HG03432 (cell line): ENCODE results near the gene DNAJB6.

ENCODE experiments used
- ATAC-seq: cut with Tn5 transposase; IDR thresholded peaks from one replicate; pipeline ENCODE4 v1.9.1; 2021; ENCODE audit warnings: mild to moderate bottlenecking, moderate library complexity; ENCODE audit not compliant: unreplicated experiment

DNAJB6 gene

DNA sequence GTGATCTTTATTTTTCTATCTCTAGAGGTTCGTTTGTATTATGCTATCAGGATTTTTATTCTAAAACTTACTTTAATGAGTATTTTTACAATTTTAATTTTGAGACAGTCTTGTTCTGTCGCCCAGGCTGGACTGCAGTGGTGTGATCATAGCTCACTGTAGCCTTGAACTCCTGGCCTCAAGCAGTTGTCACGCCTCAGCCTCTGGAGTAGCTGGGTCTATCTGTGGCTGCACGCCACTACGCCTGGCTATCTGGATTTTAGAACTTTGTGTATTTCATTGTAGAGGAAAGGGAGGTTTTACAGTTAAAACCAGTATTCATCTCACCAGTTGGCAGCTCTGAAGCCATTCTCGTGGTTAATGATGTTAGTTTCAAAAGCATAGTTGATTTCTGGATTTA, 25.9 kb downstream of the DNAJB6 start:
- no peak for ATAC-seq

DNA sequence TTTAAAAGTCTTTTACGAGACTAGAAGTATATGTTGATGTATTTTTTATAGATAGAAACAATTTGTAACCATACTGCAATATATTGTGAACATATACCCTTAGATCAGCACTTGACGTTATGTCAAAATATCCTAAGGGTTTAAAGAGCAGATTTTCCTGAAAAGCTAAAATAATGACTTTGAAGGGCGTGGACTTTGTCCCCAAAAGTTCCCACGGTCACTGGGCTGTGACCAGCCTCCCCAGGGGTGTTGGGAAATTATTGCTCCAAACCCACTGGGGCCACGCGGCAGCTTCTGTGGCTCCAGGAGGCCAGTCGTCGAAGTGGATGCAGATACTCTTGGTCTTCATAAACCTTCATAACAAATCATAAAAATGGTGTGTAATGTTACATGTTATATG, 29.9 kb downstream of the DNAJB6 start:
- no peak for ATAC-seq

DNA sequence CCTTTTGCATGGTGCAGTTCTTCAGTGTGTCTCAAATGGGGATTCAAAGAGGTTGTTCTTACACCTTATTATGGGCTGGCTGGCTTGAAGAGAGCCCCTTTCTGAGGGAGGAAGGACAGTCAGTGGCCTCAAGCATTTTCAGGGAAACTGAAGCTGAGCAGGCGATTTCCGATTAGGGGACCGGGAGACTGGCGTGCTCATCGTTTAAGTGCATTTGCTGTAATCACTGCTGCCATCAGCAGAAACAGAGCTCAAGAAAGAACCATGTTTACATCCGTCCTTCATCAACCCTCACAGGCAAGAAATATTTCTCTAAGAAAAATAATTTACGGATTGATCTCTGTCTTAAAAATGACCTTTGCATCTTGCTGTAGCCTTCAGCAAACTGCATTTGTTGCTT, 32.2 kb downstream of the DNAJB6 start:
- no peak for ATAC-seq

DNA sequence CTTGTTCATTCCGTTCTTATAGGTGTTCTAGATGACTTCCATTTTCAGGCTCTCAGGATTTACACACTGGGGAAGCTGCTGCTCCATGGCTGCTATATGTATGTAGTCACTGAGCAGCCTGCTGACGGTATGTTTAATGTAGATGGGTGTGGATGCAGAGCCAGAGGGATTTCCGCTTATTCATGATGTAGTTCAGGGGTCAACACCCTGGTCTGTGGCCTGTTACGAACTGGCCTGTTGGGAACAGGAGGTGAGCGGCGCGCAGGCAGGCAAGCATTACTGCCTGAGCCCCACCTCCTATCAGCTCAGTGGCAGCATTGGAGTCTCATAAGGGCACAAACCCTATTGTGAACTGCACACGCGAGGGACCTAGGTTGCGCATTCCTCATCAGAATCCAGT, 33.9 kb downstream of the DNAJB6 start:
- ATAC-seq: no peak

DNA sequence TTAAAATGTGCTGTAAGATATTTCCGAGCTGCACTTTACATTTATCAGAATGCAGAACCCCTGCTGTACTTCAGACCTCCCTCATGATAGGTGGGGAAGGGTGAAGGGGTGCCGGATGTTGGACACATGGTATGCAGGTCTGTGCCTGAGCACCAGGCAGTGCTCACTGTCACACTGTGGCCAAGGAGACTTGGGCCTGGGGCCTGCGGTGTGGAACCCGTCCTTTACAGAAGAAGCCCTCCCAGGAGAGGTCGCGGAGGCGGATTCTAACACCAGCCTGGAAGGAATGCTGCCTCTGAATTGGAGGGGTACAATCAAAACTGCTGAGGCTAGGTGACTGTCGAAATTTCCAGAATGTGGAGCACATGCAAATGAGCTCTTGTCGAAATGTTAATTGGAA, 34.5 kb downstream of the DNAJB6 start:
- ATAC-seq: no peak

DNA sequence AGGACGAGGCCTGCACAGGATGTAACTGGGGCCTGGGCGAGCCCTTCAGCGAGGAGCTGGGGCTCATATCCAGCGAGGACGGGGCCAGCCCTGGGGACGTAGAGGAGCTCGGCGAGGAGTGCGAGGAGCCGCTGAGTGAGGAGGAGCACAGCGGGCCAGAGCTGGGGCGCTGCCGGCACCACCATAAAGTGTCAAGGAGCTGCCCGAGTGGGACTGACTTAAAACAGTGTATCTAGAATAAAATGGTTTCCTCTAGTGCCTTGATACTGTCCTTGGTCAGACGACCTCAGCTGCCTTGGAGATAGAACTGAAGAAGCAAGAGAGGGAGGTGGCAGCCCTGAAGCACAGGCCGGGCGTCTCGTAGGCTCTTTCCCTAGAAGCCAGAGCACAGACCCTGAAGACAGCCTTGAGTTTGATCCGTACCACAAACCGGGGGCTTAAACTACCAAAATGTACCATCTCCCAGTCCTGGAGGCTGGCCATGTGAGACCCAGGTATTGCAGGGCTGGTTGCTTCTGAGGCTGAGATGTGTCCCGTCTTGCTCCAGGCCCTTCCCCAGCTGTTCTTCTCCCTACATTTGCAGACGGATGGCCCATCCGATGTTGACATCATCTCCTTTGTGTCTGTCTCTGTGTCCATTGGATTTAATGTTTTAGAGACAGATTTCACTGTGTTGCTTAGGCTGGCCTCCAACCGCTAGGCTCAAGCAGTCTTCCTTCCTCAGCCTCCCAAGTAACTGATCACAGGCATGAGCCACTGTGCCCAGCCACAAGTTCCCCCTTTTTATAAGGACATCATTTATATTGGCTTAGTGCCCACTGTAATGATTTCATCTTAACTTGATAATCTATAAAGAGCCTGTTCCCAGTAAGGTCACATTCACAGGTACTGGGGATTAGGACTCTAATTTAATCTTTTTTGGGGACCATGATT, 35.8 kb downstream of the DNAJB6 start:
- no peak for ATAC-seq

DNA sequence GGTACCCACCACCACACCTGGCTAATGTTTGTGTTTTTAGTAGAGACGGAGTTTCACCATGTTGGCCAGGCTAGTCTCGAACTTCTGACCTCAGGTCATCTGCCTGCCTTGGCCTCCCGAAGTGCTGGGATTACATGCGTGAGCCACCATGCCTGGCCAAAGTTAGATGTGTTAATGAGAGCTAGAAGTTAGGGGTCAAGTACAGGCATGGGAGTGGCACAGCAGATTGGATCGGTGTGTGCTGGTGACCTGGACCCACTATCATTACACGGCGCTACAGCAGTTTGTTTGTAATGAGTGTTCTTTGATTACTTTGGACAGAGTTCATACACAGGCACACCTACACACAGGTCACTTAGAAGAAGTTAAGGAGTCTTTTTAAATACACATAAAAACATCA, 36.7 kb downstream of the DNAJB6 start:
- no peak for ATAC-seq

DNA sequence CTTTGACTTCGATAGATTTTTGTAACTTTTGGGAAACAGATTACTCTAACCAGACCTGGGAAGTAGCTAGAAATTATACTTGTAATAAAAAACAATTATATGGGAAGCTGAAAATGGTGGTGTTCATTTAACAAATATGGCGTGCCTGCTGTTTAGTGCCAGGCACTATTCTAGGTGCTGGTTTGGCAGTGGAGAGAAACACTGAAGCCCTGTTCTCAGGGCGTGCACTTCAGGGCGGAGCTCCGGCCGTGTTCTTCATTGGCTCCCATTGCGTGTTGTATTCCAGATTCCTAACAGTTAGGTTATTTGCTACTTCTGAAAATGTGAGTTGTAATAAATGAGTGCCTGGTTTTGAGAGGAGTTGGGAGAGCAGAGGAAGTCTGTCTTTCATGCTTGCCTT, 38.6 kb downstream of the DNAJB6 start:
- ATAC-seq: no peak

DNA sequence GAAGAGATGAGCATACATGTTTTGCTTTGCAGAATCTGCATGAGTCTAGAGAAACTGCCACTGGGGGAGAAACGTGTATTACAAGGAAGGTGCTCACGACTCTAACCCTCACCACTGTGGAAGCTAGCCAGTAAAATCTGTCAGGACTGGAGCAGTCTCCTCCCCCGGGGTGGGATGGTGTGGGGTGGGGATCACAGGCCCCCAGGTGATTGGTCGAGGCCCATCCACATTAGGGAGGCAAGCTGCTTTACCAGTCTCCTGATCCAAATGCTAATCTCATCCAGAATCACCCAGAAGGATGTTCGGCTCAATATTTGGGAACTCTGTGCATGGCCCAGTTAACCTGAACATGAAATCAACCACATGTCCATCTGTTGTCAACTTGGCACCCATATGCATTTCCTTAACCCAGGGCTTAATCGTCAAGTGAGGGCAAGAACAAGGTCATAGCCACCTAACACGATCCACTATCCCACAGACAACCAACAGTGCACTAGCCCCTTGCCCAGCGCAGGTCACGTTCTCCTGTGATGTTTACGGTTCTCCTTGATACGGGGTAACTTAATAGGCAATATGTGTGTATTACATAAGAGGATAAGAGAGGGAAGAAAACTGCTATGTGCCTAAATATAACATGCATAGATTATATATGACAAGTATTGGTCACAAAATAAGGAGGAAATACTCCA, 40.8 kb downstream of the DNAJB6 start:
- no peak for ATAC-seq

DNA sequence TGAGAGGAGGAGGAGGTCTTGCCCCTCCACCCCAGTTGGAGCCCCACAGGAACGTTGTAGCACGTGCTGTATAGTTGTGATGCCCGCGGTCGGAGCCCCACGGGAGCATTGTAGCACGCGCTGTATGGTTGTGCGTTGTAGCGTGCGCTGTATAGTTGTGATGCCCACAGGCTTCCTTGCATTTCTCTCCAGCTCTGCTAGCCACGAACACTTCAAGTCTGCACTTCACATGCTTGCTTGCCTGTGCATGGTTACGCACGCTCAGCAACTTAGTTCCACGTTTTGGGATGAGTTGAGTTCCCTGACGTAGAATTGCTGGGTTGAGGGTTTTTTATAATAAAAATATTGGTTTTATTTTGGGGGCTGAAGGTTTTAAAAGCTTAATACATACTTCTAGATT, 41.6 kb downstream of the DNAJB6 start:
- ATAC-seq: no peak

DNA sequence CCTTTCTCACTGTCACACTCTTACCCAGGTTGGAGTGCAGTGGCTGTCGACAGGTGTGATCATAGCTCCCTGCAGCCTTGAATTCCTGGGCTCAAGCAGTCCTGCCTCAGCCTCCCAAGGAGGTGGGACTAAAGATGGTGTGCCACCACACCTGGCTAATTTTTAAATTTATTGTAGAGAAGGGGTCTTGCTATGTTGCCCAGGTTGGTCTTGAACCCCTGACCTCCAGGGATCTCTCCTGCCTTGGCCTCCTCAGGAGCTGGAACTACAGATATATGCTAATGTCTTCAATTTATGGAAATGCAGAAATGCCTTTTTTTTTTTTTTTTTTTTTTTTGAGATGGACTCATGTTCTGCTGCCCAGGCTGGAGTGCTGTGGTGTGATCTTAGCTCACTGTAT, 42.7 kb downstream of the DNAJB6 start:
- no peak for ATAC-seq

DNA sequence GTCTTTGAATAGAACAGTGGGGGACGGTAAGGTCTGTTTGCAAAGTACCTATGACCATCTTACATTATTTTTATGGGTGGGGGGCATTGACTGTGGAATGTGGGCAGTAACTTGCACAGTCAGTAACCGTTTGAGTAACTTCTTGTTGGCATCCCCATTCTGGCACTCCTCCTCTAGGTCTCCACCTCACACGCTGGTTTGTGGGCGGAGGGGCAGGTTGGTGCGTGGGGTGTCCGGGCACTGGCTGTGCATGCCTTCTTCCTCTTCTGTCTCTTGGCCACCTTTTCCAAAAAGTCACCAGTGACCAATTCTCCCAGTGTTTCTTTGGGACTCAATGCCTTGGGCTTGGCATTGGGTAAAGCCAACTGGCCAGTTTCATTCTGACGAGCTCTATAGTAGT, 43.6 kb downstream of the DNAJB6 start:
- no peak for ATAC-seq

DNA sequence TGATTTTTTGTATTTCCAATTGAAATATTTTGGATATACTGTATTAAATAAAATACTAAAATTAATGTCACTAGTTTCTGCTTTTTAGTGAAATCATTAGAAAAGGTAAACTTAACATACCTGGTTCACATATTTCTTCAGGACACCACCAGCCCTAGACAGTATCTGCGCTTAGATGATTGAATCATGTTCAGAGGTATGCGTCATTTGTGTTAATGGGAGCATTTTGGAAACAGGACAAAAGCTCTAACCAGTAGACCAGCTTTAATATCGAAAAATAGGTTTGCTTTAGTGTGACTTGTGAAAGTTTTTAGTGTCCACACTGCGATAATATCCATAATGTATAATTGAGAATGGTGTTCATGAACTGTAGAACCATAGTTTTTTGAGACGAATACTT, 47.1 kb downstream of the DNAJB6 start:
- no peak for ATAC-seq

DNA sequence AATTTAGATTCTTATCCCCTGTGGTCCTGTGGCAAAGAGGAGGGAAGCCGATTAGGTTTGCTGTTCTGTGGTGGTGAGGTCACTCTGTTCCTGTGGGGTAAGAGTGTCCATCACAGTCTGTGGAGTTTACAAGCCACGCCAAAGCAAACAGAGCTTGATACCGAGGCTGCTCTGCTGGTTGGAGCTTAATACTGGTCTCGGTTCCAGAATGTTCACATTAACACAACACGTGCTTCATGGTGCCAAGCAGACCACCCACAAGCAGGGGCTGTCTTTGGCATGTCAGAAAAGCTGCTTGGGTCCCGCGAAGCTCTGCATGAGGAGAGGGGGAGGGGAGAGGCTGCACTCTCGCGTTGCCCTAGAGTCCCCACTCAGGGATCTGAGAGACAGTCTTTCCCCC, 47.5 kb downstream of the DNAJB6 start:
- ATAC-seq: no peak

DNA sequence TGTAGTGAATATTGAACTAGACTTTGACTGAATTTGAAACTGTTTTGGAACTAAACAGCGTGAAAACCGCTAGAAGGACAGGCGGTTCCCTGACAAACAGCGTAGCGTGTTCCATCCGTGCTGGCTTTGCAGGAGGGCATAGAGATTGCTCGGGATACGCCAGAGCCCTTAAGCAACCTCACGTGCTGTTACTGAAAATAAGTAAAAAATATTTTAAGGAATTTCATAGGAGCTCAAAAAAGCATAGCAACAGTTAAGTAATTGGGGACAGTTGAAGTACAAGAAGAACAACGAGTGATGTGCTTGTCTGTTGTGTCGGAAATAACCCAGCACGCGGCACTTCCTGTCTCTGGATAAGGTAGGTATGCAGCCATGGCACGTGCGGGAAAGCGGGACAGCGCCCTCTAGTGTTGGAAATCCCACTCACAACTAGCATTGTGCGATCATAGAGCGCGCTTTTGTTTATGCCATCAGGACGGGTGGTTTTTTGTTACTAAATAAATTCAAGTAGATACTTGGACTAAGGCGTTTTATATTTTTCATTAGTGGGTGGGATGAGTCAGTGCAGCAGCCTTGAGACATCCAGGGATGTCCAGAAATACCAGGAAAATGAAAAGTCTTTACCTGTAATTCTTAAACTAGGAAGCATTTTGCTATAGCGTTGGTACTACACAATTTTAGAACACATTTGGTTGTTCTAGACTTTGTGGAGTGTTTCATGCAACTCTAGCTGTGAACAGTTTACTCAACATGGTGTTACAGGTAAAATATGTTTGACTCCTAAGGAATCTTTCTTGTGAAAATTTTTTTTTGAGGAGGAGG, 50.4 kb downstream of the DNAJB6 start:
- ATAC-seq: peak; percentile 95

DNA sequence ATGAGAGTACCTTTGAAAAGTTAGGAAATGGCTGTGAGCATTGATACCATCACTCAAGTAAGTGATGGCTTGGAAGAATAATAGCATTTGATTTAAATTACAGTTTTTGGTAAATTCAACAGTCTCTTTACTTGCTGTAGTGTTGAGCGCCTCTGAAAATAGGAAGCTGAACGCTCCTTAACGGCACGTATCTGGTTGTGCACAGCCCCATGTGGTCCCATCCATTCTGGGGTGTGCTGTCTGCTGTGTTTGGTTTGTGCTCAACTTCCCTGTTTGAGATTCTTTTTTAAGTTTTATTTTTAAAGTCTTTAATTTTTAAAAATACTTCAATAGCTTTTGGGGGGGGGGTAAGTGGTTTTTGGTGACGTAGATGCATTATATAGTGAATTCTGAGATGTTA, 51.5 kb downstream of the DNAJB6 start:
- no peak for ATAC-seq

DNA sequence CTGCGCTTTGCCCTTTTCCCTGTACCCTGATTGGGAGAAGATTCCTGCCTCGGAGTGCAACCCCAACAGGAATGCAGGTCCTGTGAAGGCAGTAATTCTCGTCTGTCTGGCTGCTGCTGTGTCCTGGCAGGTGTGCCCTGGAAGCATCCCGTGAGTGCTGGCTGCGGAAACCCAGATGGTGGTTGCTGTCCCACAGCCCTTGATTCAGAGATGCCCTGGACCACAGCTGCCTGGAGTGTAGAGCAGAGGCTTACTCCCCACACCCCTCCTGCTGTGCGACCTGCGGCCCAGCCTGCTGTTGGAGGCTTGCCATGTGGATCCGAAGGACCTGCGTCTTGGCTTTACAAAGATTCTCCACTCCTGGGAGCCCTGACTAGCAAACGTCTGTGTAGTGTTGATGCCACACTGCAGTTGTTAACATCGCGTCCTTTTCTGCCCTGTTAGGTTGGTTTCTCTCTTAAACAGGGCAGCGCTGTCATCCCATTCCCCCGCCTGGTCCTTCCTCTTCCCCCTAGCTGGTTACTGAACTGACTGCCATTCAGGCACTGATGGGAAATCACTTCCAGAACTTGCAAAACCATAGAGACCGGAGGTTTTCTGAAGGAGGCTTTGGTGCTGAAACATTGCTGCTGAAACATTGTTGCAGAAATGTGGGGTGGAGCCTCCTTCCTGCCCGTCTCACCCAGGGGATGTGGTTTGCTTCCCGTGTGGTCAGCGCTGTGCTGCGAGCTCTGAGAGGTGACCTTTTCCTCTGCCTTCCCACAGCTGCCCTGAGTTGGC, 53.3 kb downstream of the DNAJB6 start:
- no peak for ATAC-seq

DNA sequence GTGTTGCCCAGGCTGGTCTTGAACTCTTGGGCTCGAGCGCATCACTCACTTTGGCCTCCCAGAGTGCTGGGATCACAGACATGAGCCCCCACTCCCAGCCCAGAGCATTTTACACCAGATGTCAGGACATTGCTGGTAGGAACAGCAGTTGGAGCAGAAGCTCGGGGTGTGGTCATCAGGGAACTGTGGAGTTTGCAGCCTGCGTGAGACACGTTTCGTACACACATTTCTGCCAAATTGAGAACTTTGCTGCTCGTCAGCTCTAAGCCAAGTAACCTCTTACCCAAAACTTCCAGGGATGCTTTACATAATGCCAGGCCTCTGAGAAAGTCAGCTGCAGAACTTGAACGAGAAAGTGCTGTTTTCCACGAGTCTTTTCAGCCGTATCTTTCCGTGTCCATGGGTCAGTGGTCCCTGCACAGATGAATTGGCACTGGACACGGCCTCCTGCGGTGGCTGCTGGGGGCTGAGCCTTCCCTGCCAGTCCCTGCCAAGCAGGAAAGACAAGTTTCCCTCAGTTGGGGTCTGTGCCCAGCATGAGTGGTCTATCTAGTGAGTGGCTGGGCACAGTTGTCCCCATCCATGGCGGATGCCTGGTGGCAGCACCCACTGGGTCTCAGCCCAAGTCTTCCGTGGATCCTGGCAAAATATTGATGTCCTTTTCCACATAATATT, 54.4 kb downstream of the DNAJB6 start:
- no peak for ATAC-seq

DNA sequence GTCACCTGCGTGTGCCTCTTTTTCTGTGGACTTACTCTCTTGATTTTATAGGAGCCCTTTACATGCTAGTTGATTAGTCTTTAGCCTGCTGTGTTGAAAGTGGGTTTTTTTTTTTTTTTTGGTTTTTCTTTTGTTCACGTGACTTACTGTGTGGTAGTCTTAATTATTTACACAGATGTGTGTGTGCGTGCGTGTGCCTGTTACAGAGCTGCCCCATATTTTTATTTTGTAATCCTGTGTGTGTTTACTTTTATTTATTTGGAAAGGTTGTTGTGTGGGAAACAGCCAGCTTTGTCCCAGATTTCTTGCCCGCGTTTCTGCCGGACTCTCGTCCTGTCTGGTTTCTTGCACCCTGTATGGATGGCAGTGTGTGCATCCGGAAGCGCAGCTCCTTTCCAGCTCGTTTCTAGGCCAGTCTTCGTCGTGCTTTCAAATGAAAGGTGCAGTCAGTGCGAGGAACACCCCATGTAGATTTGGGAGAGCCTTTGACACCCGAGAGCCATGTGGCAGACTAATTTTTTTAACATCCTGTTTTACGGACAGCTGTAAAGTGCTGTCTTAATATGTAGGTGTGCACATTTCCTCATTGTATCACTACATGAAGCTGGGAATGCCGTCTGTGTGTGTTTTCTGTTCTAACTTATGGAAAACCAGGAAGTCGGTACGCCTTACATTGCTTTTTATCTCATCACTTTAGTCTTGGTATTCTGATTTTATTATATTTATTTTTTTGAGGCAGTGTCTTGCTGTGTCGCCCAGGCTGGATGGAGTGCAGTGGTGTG, 55.6 kb downstream of the DNAJB6 start:
- no peak for ATAC-seq
